CD8-positive, alpha-beta memory T cell (primary cell): ENCODE data around the gene ANO9. TPM values are rescaled to one million over a fixed set of nuclear protein-coding genes. Genes with fewer than 3 reads are reported as not detected.

Experiments
- CTCF ChIA-PET: fragments of 350-600 bp; sonication (Branson Sonifier 250); formaldehyde crosslinking; loops from one replicate; lab custom pipeline; 2021; ENCODE audit warnings: antibody characterized with exemption; lab: Charles Lee
- POLR2A ChIA-PET: fragments of 350-600 bp; sonication (Branson Sonifier 250); formaldehyde crosslinking; loops from one replicate; lab custom pipeline; 2021; ENCODE audit warnings: antibody characterized with exemption; lab: Charles Lee
- DNase-seq, 5 donors: peaks; one replicate each; pipeline versions ENCODE4 v3.0.0 to v3.0.0-alpha.2; 2020 to 2022; ENCODE audit warnings: mixed read lengths in 1 of 5
- H3K27ac ChIP-seq: one replicate; pipeline ENCODE4 v1.7.0; 2013; ENCODE audit warnings: low read depth, mild to moderate bottlenecking, low read length, moderate library complexity
- H3K27me3 ChIP-seq: 2 replicates; pipeline ENCODE4 v1.7.0; 2013; ENCODE audit warnings: low read length, mild to moderate bottlenecking; ENCODE audit not compliant: insufficient read depth, poor library complexity, severe bottlenecking
- H3K36me3 ChIP-seq: 2 replicates; pipeline ENCODE4 v1.7.0; 2013; ENCODE audit warnings: mild to moderate bottlenecking, low read length, moderate library complexity; ENCODE audit not compliant: insufficient read depth
- H3K4me1 ChIP-seq: 2 replicates; pipeline ENCODE4 v1.7.0; 2013; ENCODE audit warnings: mild to moderate bottlenecking, low read length, moderate library complexity; ENCODE audit not compliant: insufficient read depth
- H3K4me3 ChIP-seq: 2 replicates; pipeline ENCODE4 v1.7.0; 2013; ENCODE audit warnings: mild to moderate bottlenecking, low read length
- H3K9me3 ChIP-seq: 2 replicates; pipeline ENCODE4 v1.7.0; 2013; ENCODE audit warnings: mild to moderate bottlenecking, low read length
- H3K27ac Mint-ChIP-seq, 8 donors: one replicate each; pipeline ENCODE4 v1.8.0; 2020 to 2021; ENCODE audit warnings: mixed read lengths in 8 of 8, mild to moderate bottlenecking in 6 of 8, inconsistent platforms in 3 of 8, moderate library complexity in 3 of 8
- H3K27me3 Mint-ChIP-seq, 2 donors: one replicate each; pipeline ENCODE4 v1.8.0; 2020 to 2021; ENCODE audit warnings: mixed read lengths in 2 of 2, mild to moderate bottlenecking in 1 of 2, moderate library complexity in 1 of 2
- H3K36me3 Mint-ChIP-seq, 3 donors: one replicate each; pipeline ENCODE4 v1.8.0; 2020 to 2021; ENCODE audit warnings: mixed read lengths in 3 of 3, inconsistent platforms in 1 of 3, mild to moderate bottlenecking in 1 of 3
- H3K4me1 Mint-ChIP-seq, 3 donors: one replicate each; pipeline ENCODE4 v1.8.0; 2020 to 2021; ENCODE audit warnings: mixed read lengths in 3 of 3, inconsistent platforms in 1 of 3, mild to moderate bottlenecking in 1 of 3
- H3K4me3 Mint-ChIP-seq, 7 donors: one replicate each; pipeline ENCODE4 v1.8.0; 2020 to 2021; ENCODE audit warnings: mixed read lengths in 7 of 7, mild to moderate bottlenecking in 6 of 7, moderate library complexity in 4 of 7, inconsistent platforms in 2 of 7
- H3K9me3 Mint-ChIP-seq, 5 donors: one replicate each; pipeline ENCODE4 v1.8.0; 2020 to 2022; ENCODE audit warnings: mixed read lengths in 5 of 5, mild to moderate bottlenecking in 3 of 5, moderate library complexity in 2 of 5, inconsistent platforms in 1 of 5
- polyA plus RNA-seq: library from polyadenylated mRNA; unstranded; fragments of 300-500 nt; fragmentation: Illumina TruSeq; gene quantifications from one replicate; pipeline ENCODE4 v1.2.3, GENCODE V29; 2021
- total RNA-seq, 2 experiments: library from RNA; stranded (reverse); gene quantifications; one replicate each; pipeline ENCODE4 v1.2.3, GENCODE V29; 2021

The ANO9 gene
- total and polyA plus RNA-seq, 3 experiments from 2014 or later, result 12.2 to 26.4 (median 25.3) TPM

- Histone ChIP-seq H3K4me1 (peaks cover 21% of the 10 kb centered on the region), H3K4me3 (no peak overlapping the region), H3K36me3 (no peaks in the 10 kb centered on the region), H3K27ac (peak overlapping the region; percentile 47), H3K27me3 (no peaks in the 10 kb centered on the region), H3K9me3 (no peaks in the 10 kb centered on the region)
- Mint-ChIP-seq H3K4me3 (no peak overlapping the region), H3K27ac (no peak overlapping the region), H3K4me1 (peaks cover 22% of the 10 kb centered on the region in 3 donors), H3K36me3 (peaks cover 0 to 20% (median 0%) of the 10 kb centered on the region in 3 donors), H3K27me3 (no peaks in the 10 kb centered on the region), H3K9me3 (no peaks in the 10 kb centered on the region)
- ChIA-PET CTCF (interaction anchor here (1.3 kb wide), 1 partner anchor 12 kb away, joined by 3 read pairs; no protein-coding TSS in a partner anchor), POLR2A (no interaction called here)
- peak in 1 of 5 donors; percentile 39 for DNase-seq
Observed at GRCh38 chr11:460331-461199, 18.8 kb upstream of the ANO9 start.

GRCh38 chr11:459511-460220, 17.9 kb upstream of the ANO9 start:
- H3K27me3 ChIP-seq, result no peaks in the 10 kb centered on the region
- no peaks in the 10 kb centered on the region for H3K9me3 ChIP-seq
- ChIA-PET CTCF (interaction anchor here (1.3 kb wide), 1 partner anchor 11 kb away, joined by 3 read pairs; no protein-coding TSS in a partner anchor), POLR2A (no interaction called here)
- Mint-ChIP-seq H3K4me1 (peaks cover 22 to 28% (median 23%) of the 10 kb centered on the region in 3 donors), H3K4me3 (no peak overlapping the region), H3K9me3 (no peaks in the 10 kb centered on the region), H3K27ac (no peak overlapping the region), H3K36me3 (peaks cover 0 to 20% (median 0%) of the 10 kb centered on the region in 3 donors), H3K27me3 (no peaks in the 10 kb centered on the region)
- H3K36me3 ChIP-seq, result no peaks in the 10 kb centered on the region
- peak in 1 of 5 donors; percentile 35 for DNase-seq
- H3K4me3 ChIP-seq, result no peak overlapping the region
- peak overlapping the region; percentile 47 for H3K27ac ChIP-seq
- H3K4me1 ChIP-seq, result peaks cover 21% of the 10 kb centered on the region

GRCh38 chr11:457111-457760, 15.4 kb upstream of the ANO9 start:
- peak in 2 of 5 donors; percentile 29 to 47 for DNase-seq
- Histone ChIP-seq H3K4me1 (peaks cover 21% of the 10 kb centered on the region), H3K9me3 (no peaks in the 10 kb centered on the region), H3K36me3 (peaks cover 14% of the 10 kb centered on the region), H3K4me3 (peak overlapping the region; percentile 1), H3K27ac (no peak overlapping the region), H3K27me3 (no peaks in the 10 kb centered on the region)
- Mint-ChIP-seq H3K4me3 (peak overlapping the region; percentile 35 to 78 (median 65)), H3K4me1 (peaks cover 22 to 28% (median 24%) of the 10 kb centered on the region in 3 donors), H3K27ac (peak overlapping the region; percentile 53 to 95 (median 92)), H3K36me3 (peaks cover 0 to 33% (median 0%) of the 10 kb centered on the region in 3 donors), H3K9me3 (no peaks in the 10 kb centered on the region), H3K27me3 (no peaks in the 10 kb centered on the region)
- CTCF ChIA-PET, result interaction anchor here (1.0 to 1.4 kb wide), 4 partner anchors 22 to 62 kb away, joined by 3 to 4 read pairs (median 4); partner anchors contain the start of gene RNH1
- POLR2A ChIA-PET, result interaction anchor here (0.6 to 1.4 kb wide), 3 partner anchors 14 to 304 kb away, joined by 3 read pairs; partner anchors contain the start of gene RNH1

- peak overlapping the region; percentile 35 to 78 (median 65) for H3K4me3 Mint-ChIP-seq
- peaks cover 24 to 31% (median 24%) of the 10 kb centered on the region in 3 donors for H3K4me1 Mint-ChIP-seq
- Histone ChIP-seq H3K36me3 (peaks cover 14% of the 10 kb centered on the region), H3K4me1 (peaks cover 21% of the 10 kb centered on the region), H3K9me3 (no peaks in the 10 kb centered on the region), H3K27ac (no peak overlapping the region), H3K27me3 (no peaks in the 10 kb centered on the region), H3K4me3 (peak overlapping the region; percentile 1)
- H3K27me3 Mint-ChIP-seq, result no peaks in the 10 kb centered on the region
- H3K27ac Mint-ChIP-seq, result peak overlapping the region; percentile 53 to 98 (median 94)
- DNase-seq, result peak; percentile 24 to 65 (median 47)
- no peaks in the 10 kb centered on the region for H3K9me3 Mint-ChIP-seq
- ChIA-PET CTCF (interaction anchor here (1.0 to 1.4 kb wide), 5 partner anchors 23 to 62 kb away, joined by 3 to 4 read pairs (median 4); partner anchors contain the start of gene RNH1), POLR2A (interaction anchor here (1.4 kb wide), 1 partner anchor 50 kb away, joined by 3 read pairs; the partner anchor contains the start of gene RNH1)
- H3K36me3 Mint-ChIP-seq, result peaks cover 0 to 33% (median 0%) of the 10 kb centered on the region in 3 donors
Observed at GRCh38 chr11:456533-456932, 14.7 kb upstream of the ANO9 start.

- Histone ChIP-seq H3K4me3 (no peak overlapping the region), H3K4me1 (peaks cover 26% of the 10 kb centered on the region), H3K9me3 (no peaks in the 10 kb centered on the region), H3K27me3 (no peaks in the 10 kb centered on the region), H3K27ac (no peak overlapping the region), H3K36me3 (peaks cover 14% of the 10 kb centered on the region)
- Mint-ChIP-seq H3K27ac (peak overlapping the region in 7 of 8 donors; percentile 14 to 95 (median 82)), H3K4me3 (peak overlapping the region in 2 of 7 donors; percentile 11 to 65), H3K27me3 (no peaks in the 10 kb centered on the region), H3K9me3 (no peaks in the 10 kb centered on the region), H3K36me3 (peaks cover 0 to 33% (median 0%) of the 10 kb centered on the region in 3 donors), H3K4me1 (peaks cover 30 to 39% (median 32%) of the 10 kb centered on the region in 3 donors)
- ChIA-PET CTCF (interaction anchor here (1.2 to 1.4 kb wide), 2 partner anchors 59 to 63 kb away, joined by 4 read pairs; no protein-coding TSS in a partner anchor), POLR2A (interaction anchor here (1.4 kb wide), 1 partner anchor 51 kb away, joined by 3 read pairs; the partner anchor contains the start of gene RNH1)
- DNase-seq, result no peak
Observed at GRCh38 chr11:455566-456147, 13.8 kb upstream of the ANO9 start.

- no peak for DNase-seq
- Mint-ChIP-seq H3K36me3 (peaks cover 0 to 31% (median 0%) of the 10 kb centered on the region in 3 donors), H3K27ac (peak overlapping the region in 7 of 8 donors; percentile 50 to 94 (median 68)), H3K27me3 (no peaks in the 10 kb centered on the region), H3K9me3 (no peaks in the 10 kb centered on the region), H3K4me1 (peaks cover 32 to 41% (median 33%) of the 10 kb centered on the region in 3 donors), H3K4me3 (peak overlapping the region in 1 of 7 donors; percentile 65)
- ChIA-PET POLR2A (no interaction called here), CTCF (no interaction called here)
- Histone ChIP-seq H3K4me1 (peaks cover 26% of the 10 kb centered on the region), H3K9me3 (no peaks in the 10 kb centered on the region), H3K4me3 (no peak overlapping the region), H3K36me3 (peaks cover 14% of the 10 kb centered on the region), H3K27ac (no peak overlapping the region), H3K27me3 (no peaks in the 10 kb centered on the region)
Observed at GRCh38 chr11:454801-455565, 13.2 kb upstream of the ANO9 start.
